NCI-H748 (cell line): ENCODE measurements around the gene KCNH4.
A peak's percentile ranks its signal among the peaks of the same experiment; 100 is the strongest.
"Not testable (repeated sequence)": the region's sequence is repeated elsewhere in the genome, so short reads cannot be mapped to it uniquely, and the experiment has no call there.

Experiments
- DNase-seq: peaks from one replicate; lab custom pipeline; 2025; ENCODE audit not compliant: unreplicated experiment; lab: John Stamatoyannopoulos, UW

KCNH4 gene

DNA sequence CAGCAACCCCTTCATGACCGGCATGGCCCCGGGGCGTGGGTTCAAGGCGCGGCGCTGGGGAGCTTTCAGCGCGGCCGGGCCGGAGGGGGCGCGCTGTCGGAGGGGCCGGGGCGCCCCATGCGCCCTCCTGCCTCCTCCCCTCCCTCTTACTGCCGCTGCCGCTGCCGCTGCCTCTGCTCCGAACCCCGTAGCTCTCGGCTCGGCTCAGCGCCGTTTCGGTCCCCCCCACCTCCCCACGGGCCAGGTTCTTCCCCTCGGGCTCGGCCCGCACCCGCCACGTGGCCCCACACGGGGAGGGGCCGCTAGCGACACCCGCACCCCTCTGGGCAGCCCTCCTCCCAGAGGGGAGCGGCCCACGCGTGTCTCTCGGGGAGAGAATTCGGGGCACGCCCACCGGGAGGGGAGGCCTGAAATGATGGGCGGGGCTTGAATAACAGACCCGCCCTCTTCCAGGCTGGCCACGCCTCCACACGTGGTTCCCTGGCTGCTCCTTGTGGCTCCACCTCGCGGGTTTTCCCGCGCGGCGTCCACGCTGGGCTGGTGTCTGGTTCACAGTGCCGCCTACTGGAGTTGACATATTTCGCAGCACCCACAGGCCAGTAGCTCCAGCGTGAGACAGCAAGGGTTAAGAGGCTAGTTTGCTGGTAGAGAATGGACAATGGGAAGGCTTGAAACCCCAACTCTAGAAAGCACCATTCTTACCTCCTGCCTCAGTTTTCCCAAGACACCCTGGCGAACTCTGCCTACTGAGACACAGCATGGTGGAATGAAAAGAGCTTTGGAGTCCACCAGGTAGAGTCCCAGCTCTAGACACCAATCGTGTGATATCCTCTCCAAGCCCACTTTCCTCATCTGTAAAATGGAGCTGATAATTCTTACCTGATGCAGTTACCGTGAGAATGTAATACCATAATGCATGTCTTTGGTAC lies at the start of gene KCNH4:
Gene KCNH4 (minus strand): TSS at position 221 of the 929 bp plus-strand sequence. CDS start 197 bp downstream, at position 24.
- peak; percentile 91 for DNase-seq

DNA sequence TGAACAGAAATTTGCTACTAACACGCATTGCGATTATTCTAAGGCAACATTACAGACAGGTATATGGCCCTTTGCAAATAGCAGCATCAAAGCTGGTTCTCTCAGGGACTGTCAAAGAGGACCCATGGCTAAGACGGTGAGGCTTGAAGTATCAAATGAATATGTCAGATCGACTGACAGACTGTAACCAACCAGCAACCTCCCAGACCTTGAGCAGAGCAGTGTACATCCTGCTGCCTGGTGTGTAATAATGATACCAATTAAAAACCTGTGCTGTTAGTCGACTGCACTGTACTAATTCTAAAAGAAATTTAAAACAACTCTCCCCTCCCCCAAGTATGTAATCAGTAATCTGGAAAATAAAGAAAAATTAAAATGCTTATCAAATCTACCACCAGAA lies 49.3 kb upstream of the KCNH4 start:
- DNase-seq: no peak

DNA sequence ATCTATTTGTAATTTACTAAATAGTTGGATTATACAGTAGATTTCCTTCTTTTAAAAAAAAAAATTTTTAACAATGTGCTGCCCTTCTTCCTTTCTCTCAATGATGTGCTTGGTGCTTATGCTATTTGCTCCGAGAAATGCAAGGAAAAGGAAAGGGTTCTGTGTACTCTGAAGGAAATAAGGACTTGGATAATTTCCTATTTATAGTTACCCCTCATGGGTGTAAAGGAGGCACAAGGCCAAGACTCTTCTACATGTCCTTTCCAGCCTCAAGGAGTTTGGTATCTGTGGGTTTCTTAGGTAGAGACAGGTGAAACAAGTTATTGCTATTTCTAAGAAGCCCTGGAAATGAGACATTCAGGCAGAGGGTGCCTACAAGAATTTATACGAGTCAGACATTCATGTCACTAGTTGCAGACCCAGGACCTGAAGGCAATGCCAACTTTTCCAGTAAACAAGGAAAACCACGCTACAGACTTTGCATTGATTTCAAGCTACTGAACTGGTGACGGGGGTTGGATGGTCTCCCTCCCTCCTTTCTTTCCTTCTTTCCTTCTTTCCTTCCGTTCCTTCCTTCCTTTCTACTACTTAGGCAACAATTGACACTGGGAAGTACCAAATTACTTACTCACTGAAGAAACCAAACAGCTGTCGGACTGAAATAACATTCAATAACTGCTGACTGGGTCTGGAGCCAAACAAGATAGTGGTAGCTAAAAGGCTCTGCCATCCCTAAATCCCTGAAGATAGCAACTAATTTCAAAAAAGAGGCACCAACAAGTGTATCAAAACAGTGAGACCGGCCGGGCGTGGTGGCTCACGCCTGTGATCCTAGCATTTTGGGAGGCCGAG lies 47.1 kb upstream of the KCNH4 start:
- no peak for DNase-seq

DNA sequence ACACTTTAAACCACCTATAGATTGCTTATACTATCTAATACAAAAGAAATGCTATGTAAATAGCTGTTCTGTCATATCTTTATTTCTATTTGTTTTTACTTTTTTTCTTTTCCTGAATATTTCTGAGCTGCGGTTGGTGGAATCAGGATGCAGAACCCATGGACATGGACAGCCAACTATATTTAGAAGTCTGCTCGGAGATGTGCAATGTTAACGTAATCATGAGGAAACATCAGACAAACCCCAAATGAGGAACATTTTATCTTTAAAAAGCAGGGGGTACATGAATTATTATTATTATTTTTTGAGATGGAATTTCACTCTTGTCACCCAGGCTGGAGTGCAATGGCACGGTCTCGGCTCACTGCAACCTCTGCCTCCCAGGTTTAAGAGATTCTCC lies 44.7 kb upstream of the KCNH4 start:
- no peak for DNase-seq

DNA sequence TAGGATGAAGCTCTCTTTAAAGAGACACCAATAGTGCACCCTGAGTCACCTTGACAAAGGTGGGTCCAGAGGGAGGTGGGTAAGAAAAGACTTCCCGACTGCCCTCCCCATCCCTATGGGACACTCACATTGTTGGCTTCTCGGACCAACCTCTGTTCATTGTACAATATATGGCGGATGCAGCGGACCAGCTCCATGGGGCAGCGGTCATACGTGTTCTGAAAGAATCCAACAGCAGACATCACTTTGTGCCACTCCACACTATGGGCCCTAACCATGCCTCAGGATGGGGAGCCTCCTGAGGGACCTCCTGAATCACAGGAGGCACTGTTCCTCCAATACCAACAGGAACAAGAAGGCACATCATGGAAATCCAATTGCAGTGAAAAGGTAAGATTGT lies 43.7 kb upstream of the KCNH4 start:
- DNase-seq: no peak

DNA sequence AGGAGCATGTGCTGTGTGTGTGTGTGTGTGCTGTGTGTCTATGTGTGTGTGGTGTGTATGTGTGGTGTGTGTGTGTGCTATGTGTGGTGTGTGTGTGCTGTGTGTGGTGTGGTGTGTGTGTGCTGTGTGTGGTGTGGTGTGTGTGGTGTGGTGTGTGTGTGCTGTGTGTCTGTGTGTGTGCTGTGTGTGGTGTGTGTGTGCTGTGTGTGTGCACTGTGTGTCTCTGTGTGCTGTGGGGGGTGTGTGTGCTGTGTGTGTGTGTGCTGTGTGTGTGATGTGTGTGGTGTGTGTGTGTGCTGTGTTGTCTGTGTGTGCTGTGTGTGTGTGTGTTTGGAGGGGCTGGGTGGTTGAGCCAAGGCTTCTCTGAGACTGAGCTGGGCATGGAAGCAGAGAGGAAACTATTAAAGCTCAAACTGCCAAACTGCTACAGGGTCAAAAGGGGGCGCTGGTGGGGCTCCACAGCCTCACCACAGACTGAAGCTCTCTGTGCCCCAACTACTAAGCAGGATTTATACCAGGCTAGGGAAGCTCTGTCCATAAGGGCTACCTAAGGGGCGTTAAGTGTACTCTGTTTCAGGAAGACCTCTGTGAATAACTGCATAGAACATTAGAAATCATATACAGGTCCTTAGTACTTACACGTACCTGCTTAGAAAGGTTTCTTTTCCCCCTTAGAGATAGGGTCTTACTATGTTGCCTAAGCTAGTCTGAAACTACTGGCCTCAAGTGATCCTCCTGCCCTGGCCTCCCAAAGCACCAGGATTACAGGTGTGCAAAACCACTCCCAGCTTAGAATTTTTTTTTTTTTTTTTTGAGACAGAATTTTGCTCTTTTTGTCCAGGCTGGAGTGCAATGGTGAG lies 41.2 kb upstream of the KCNH4 start:
- DNase-seq: peak; percentile 28

DNA sequence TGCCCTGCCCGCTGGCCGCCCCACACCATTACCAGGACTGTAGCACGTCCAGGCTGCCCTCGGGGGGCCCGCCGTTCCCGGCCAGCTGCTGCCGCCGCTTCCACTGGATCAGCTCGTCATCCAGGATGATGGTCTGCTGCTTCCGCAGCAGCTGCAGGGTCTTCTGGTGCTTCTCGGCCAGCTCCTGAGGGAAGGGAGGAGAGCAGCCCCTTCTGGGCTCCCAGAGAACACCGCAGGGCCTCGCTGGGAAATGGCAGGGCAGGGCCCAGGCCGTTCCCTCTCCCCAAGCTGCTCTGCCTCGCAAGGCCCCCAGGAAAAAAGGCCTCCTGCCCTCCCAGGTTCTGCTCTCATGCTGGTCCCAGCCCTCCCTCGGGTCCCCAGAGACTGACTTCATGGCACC lies 38.3 kb upstream of the KCNH4 start:
- DNase-seq: not testable (repeated sequence)

DNA sequence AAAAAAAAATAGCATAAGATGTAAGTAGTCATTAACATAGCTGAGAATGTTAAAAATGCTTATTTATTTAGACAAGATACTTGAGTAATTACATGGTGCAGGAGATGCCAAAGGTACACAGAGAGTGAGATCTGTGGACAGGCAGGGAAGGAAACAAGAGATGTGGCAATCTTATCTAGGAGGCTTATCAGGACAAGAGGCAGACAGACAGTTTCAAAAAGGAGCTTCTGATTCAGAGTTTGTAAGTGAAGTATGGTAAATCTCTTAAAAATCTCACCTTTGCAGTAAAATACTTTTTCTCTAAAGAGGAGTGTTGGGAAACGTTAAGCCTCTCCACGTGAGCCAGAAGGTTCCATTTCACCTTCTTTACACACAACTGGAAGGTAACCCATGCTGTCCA lies 33.2 kb upstream of the KCNH4 start:
- no peak for DNase-seq

DNA sequence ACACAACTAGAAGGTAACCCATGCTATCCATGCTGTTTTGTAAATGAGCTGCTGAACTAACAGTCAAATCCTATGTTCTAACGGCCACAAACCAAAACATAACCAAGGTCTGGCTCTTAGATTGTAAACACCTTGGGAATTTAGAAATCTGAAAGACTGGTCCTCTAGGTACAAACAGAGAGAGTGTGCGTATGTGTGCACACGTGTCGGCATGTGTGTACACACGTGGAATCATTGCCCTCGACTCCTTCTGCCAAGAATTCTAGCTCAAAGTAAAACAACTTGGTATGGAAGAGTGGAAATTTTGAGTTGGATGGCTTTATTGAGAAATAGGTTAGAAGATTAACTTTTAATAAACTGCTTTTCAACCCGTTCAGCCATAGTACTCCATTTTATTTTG lies 31.4 kb upstream of the KCNH4 start:
- no peak for DNase-seq

DNA sequence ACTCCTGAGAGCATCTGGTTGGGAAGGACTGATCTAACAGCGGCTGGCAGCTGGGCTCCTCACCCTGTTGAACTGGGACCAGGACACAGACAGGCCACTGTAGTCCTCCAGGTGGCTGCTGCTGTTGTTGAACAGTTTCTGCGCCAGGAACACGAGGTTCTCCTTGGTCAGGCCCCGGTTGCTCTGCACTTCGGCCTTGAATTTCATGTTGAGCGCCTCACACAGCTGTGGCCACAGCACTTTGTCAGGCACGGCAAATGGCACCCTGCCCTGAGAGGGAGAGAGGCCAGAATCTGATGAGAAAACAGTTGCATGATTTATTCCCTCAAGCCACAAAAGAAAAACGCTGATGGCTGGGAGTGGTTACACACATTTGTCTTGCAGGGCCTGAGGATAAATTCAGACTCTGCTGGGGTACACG lies 31.0 kb upstream of the KCNH4 start:
- DNase-seq: not testable (repeated sequence)

DNA sequence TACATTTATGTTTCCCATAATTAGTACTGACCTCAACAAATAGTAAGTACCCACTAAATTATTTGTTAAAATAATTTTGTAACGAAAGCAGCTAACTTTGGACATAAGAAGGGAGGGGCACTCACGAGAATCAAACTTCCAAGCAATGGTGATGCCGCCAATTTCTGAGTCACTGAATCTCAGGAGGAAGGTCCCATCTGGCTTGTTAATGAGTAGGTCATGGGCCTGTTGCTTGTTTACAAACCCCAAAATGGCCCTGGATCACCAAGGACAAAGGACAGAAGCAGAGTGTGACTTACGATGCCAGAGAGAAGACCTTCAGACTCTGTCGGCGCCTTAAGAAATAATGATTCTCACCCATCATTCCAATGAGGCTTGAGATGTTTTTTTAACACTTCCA lies 29.1 kb upstream of the KCNH4 start:
- DNase-seq: no peak

DNA sequence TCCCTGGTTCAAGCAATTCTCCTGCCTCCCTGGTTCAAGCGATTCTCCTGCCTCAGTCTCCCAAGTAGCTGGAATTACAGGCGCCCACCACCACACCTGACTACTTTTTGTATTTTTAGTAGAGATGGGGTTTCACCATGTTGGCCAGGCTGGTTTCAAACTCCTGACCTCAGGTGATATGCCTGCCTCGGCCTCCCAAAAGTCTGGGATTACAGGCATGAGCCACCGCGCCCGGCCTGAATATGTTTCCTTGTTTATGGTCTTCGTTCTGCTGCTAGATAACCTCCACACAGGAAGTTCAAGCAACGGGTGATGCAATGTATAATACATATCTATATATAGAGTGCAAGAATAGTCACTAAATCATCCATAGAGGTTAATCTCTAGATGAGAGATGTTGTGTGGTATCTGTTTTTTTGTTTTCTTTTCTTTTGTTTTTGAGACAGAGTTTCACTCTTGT lies 25.2 kb upstream of the KCNH4 start:
- not testable (repeated sequence) for DNase-seq

DNA sequence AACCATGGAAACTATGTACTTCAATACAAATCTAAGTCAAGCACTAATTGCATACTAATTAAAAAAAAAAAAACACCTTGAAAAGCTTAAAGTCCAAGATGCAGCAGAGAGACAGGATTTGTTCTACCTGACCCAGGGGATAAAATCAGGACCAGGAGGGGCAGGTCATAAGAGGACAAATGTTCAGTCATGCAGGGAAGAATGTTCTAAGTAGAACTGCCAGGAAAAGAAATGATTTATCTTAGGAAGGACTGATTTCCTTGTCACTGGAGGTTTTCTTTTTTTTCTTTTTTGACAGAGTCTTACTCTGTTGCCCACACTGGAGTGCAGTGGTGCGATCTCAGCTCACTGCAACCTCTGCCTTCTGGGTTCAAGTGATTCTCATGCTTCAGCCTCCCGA lies 22.4 kb upstream of the KCNH4 start:
- DNase-seq: no peak

DNA sequence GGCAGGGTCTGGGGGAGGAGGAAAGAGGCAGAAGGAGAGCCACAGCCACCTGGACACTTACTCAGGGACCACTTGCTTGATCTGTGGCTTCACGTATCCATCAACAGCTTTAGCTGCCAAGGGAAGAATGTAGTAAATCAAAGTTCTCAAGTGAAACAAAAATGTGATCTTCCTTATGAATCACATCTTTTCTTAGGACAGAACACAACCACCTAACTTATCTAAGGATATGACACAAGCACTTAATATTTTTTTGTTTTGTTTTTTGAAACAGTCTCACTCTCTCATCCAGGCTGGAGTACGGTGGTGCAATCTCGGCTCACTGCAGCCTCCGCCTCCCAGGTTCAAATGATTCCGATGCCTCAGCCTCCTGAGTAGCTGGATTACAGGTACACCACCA lies 21.8 kb upstream of the KCNH4 start:
- no peak for DNase-seq

DNA sequence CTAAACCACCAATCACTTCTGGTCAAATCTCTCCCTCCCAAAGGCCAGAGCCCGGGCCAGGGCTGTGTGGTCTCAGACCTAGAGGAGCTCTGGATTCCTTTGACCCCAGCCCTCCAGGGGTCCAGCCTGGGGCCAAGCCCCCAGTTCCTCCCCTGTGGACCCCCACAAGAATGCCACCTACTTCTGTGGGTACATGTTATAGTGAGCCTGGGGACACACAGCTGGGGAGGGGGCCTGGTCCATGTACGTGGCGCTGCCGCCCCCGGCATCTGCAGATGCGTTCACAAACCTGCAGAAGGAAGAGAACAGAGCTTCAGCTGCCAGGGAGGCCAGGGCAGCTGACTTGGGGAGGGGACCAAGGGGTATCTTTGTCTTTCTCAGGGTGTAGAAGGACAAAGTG lies 21.2 kb upstream of the KCNH4 start:
- DNase-seq: no peak

DNA sequence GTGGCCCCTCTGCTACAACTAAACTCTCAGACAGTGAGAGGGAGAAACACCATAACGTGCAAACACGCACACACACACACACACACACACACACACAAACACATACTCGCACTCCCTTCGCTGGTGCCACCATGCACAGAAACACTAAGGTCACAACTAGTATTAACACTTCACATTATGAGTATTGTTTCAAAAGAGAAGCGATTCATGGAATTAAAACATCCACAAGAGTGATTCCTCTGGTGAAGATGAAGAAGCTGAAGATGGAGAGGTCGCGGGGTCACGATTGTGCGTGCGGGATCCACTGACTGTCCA lies 20.5 kb upstream of the KCNH4 start:
- no peak for DNase-seq

DNA sequence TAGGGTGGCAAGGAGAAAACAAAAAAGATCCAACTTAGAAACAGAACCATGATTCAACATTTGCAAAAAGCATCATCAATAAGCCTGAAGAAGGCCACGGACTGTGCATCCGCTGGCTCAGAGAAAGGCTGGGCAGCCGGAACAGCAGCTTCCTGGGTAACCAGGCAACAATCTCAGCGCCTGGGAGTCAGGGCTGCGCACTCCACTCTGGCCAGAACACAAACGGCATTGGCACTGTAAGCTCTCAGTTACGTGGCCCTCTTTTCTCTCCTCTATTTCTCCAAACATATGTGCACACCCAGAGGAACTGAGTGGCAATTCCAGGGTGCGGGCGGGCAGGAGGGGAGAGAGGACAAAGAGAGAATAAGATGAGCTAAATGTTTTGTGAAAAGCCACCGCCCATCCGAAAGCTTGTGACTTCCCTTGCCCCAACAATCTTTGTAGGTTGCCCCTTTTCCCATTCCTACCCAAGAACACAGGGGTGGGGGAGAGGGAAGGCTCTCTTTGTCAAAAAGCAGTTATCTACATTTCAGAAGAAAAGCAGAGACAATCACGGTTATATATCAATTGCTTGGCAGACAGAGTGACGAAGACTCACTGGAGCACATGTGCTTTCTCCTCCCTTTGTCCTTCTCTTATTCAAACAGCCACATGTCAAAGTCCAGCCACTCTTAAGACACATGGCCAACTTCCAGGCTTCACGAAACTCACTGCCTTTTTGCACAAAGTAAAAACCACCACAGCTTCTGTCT lies 19.9 kb upstream of the KCNH4 start:
- DNase-seq: no peak

DNA sequence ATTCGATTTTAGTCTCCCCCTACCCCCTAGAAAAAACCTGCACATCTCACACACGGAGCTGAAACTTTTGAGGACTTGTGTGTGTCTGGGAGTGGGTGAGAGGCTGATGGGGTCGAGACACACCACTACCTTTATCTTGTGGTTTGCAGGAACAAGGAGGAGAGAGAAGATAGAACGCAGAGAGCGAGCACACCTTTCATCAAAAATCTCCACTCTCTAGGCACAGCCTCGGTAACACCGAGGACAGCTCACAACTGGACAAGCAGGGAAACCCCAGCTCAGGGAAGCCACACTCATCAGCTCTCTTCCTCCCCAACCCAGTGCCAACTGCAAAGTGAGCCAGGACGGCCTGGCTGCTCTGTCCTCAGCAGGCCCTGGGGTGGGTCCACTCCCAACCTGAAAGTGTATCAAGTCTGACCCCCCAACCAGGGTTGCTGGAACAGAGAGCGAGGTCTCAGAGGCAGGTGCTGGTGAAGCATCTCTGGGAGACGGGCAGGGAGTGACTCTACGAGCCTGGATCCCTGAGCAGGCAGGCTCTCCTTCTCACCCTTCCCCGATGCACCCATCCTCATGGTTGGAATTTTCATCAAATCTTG lies 18.6 kb upstream of the KCNH4 start:
- DNase-seq: no peak

DNA sequence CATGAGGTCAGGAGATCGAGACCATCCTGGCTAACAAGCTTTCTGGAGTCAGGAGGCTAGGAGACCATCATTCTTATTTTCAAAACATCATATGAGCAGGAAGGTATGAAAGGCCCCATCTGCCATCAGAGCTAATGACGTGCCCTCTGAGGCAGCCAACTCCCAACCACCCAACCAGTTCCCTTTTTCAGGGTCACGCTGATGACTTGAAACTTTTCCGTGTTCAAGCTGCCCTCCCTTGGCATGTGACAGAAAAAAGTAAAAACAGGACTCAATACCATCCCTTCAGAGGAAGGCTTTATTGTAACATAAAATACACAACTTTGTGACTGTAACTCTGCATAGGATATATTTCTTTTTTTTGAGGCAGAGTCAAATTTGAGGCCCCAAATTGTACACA lies 18.0 kb upstream of the KCNH4 start:
- DNase-seq: no peak

DNA sequence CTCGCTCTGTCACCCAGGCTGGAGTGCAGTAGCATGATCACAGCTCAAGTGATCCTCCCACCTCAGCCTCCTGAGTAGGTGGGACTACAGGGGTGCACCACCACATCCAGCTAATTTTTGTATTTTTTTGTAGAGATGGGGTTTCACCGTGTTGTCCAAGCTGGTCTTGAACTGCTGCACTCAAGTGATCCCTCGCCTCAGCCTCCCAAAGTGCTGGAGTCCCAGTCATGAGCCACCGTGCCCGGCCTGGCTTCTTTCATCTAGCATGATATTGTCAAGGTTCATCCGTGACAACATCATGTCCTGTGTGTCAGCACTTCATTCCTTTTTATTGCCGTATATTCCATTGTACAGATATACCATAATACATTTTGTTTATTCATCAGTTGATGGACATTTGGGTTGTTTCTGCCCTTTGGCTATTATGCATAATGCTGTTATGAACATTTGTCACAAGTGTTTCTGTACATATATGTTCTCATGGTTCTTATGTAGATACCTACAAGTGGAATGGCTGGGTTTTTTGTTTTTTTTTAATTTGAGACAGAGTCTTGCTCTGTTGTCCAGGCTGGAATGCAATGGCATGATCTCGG lies 16.7 kb upstream of the KCNH4 start:
- DNase-seq: no peak
